H1 (cell line): ENCODE measurements around the gene KRTAP3-2. TPM values are rescaled to one million over a fixed set of nuclear protein-coding genes. Genes with fewer than 3 reads are reported as not detected.

Experiments
- SAP30 ChIP-seq: fragments of 300-600 bp; sonication (generic); IDR thresholded peaks from 2 replicates; pipeline ENCODE4 v1.7.1; 2012; ENCODE audit warnings: low read length, moderate library complexity, mild to moderate bottlenecking, inconsistent platforms; ENCODE audit not compliant: insufficient read depth, insufficient replicate concordance
- polyA plus RNA-seq, 7 experiments: library from polyadenylated mRNA; depleted of rRNA in 3 of 7; stranded (reverse) in 5 of 7; unstranded in 2 of 7; fragments of >200 nt in 5 of 7; fragments of 200-250 nt in 2 of 7; gene quantifications; 1 replicate in 5 of 7; 2 replicates in 1 of 7; 4 replicates in 1 of 7; pipeline versions ENCODE4 v1.2.1 to v1.2.3, GENCODE V29; 2011 to 2013; ENCODE audit warnings: missing spikeins in 2 of 7, mixed read lengths in 2 of 7
- total RNA-seq: library from RNA; stranded (reverse); fragmentation: NEBNext Ultra II Directional; extraction: Animal tissue kit (Norgen Biotek cat#: 25700); gene quantifications from 2 replicates; pipeline ENCODE4 v1.2.1, GENCODE V29; 2021
- TF ChIP-seq, protein P1 (sequence below), 3 experiments: IDR thresholded peaks; 1 replicate in 2 of 3; 2 replicates in 1 of 3; pipeline versions ENCODE4 v1.5.1 to v1.6.1; 2011; ENCODE audit warnings: low read length in 3 of 3, mild to moderate bottlenecking in 3 of 3, inconsistent platforms in 2 of 3, low read depth in 1 of 3, moderate library complexity in 1 of 3; ENCODE audit not compliant: insufficient read depth in 1 of 3; ENCODE audit errors: control extremely low read depth in 1 of 3

The KRTAP3-2 gene
- total and polyA plus RNA-seq, 2 of the 8 experiments (the other 6 are each of a cell fraction or from before 2014, with no cell fraction given) = not detected

DNA sequence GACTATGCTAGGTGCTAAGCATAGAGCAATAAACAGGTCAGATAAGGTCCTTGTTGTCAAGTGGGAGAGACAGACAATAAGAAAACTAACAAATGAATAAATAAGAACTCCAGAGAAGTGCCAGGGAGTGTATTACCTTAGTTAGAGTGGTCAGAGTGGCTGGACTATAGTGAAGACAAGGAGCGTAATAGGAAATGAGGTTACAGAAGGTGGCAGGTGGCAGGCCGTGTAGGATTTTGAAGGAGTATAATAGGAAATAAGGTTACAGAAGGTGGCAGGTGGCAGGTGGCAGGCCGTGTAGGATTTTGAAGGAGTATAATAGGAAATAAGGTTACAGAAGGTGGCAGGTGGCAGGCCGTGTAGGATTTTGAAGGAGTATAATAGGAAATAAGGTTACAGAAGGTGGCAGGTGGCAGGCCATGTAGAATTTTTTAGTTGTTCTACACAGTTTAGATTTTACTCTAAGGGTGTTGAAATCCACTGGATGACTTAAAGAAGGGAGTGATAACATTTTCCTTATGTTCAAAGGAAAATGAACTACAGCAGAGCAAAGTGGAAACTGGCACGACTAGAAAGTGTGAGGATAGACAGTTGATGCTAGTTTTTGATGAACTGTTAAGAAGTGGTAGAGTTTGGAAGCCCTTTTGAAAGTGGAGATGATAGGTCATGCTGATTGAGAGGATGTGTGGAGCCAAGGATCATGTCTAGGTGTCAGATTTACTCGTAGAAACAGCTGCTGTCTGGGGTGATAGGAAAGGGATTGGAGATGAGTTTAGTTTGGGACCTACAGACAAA, 12.8 kb upstream of the KRTAP3-2 start (continued):
- TF ChIP-seq, protein P1, sequence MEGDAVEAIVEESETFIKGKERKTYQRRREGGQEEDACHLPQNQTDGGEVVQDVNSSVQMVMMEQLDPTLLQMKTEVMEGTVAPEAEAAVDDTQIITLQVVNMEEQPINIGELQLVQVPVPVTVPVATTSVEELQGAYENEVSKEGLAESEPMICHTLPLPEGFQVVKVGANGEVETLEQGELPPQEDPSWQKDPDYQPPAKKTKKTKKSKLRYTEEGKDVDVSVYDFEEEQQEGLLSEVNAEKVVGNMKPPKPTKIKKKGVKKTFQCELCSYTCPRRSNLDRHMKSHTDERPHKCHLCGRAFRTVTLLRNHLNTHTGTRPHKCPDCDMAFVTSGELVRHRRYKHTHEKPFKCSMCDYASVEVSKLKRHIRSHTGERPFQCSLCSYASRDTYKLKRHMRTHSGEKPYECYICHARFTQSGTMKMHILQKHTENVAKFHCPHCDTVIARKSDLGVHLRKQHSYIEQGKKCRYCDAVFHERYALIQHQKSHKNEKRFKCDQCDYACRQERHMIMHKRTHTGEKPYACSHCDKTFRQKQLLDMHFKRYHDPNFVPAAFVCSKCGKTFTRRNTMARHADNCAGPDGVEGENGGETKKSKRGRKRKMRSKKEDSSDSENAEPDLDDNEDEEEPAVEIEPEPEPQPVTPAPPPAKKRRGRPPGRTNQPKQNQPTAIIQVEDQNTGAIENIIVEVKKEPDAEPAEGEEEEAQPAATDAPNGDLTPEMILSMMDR (IDR thresholded peaks at IDR 0.05; ENCODE audit: control extremely low read depth in 1 of 3, insufficient read depth in 1 of 3, low read depth in 1 of 3, low read length in 3 of 3) = no peak
- TF ChIP-seq SAP30 = no peak
